Activated CD4-positive, CD25-positive, alpha-beta regulatory T cell treated with anti-CD3 and anti-CD28 coated beads, Interleukin-2, amount 50 U/mL, for 72 hours (primary cell): Measurements from ENCODE around the gene GDF2.

ENCODE experiments used
- DNase-seq: peaks from one replicate; pipeline ENCODE4 v3.0.0; 2021

The GDF2 gene

DNA sequence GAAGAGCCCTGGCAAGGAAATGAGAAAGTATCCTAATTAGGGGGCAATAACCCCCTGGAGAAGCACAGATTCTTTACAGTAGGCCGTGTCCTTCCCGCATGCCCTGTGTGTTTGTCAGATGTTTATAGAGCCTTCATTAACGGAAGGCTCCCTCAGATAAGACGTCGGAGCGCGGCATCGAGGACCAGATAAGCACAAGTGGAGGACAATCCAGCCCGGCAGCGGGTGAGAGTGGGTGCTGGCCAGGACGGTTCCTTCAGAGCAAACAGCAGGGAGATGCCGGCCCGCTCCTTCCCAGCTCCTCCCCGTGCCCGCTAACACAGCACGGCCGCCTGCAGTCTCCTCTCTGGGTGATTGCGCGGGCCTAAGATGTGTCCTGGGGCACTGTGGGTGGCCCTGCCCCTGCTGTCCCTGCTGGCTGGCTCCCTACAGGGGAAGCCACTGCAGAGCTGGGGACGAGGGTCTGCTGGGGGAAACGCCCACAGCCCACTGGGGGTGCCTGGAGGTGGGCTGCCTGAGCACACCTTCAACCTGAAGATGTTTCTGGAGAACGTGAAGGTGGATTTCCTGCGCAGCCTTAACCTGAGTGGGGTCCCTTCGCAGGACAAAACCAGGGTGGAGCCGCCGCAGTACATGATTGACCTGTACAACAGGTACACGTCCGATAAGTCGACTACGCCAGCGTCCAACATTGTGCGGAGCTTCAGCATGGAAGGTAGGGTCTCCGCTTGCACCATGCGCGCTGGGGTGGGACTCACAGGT, at the start of gene GDF2:
Gene GDF2 (plus strand): TSS at position 155 of the 762 bp plus-strand sequence. CDS start 215 bp downstream, at position 370.
- peak; percentile 21 for DNase-seq

DNA sequence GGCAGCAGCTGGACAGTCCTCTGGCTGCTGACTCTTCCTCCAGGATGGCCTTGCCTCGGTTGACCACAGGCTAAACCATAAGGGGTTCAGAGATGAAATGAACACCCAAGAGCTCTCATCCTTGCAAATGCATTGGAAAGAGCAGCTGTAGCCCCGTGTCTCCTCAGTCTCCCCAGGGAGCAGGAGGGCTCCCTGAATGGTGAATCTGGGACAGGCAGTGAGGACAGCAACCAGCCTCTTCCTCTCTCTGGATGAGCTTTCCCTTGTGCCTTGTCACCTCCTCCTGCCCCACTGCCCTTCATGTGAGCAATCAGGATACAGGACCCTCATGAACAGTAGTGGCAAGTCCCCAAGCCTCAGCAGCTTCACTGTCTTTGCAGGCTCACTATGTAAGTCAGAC, 46.2 kb upstream of the GDF2 start:
- no peak for DNase-seq

DNA sequence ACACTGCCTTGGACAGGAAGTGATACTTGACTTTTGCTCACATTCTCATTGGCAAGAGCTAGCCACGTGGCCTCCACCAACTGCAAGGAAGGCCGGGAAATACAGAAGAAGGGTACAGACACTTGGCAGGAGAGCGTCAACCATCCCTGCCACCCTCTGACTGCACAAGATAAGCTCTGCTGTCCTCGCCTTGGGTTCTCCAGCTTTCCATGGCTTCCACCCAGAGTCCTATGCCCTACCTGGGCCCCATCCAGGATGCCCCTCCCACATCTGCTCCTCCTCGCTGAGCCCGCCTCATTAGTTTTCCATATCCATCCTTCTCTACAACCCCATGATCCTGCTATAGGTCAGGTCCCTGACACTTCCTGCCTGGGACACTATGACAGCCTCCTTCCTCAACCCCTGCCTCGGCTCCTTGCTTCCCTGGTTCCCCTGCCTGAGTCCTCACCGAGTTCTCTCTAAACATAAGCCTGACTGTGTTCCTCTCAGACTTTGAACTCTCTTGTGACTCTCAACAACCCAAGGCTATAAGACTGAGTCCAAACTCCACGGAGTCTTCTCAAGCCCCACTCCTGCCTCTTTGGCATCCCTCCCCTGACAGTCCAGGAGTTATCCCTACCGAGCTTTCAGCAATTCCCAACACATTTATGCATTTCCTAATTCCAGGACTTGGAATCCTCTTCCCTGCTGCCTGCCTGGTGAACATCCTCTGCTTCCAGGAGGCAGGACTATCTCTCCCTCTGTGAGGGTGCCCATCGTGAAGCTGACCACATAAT, 45.5 kb upstream of the GDF2 start:
- no peak for DNase-seq

DNA sequence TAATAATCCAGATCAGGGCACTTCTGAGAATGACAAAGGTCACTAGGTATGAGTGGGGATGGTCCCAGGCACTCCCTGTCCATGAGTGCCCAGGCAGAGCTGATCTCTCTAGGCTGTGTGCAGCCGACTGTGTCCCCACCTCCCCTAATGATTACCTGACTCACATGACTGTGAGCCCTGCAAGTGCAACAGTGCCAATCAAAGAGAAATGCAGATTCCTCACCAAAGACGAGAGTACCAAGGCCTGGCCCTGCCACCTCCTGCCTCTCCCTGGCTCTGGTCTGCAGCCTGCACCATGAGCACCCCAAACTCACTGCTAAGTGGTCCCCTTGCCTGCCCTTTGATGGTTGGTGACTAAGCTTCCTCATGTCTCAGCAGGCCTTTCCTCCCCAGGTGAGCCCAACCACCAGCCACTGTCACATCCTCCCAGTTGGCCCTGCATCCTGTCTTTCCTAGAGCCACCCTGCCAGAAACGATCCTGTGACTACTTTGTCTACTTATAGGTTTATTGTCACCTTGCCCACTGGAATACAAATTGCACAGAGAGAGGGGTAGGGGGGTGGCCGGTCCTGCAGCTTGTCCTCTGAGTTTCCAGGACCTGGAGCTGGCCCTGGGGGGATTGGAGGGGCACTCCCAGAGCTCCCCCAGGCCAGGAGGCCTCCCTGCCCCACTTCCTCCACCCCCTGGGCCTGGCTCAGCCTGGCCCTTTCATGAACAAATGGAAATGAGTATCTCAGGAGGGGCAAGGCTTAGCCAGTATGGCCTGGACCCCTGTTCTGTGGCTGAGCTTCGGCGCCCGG, 44.7 kb upstream of the GDF2 start:
- DNase-seq, result no peak

- no peak for DNase-seq
These were observed 44.1 kb upstream of the GDF2 start for GRCh38 chr10:47278152-47278473.

DNA sequence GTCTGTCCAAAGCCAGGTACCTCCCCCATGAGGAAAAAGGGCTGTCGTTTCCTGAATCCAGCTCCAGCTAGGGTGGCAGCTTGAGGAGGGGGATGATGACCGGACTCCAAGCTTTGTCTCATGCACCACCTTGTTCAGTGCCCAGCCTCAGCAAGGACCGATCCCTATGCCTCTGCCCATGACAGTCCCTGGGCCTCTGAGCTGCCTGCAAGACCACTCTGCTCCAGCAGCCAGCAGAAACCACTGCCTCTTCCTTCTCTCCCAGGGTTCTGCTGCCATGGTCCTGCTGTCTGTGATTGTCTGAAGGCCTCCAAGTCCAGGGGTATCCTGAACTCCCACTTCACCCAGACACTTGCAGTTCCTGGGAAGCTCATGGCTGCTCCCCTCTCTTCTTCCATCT, 43.5 kb upstream of the GDF2 start:
- DNase-seq, result no peak

- no peak for DNase-seq
These were observed 43.0 kb upstream of the GDF2 start for GRCh38 chr10:47279276-47279675.

DNA sequence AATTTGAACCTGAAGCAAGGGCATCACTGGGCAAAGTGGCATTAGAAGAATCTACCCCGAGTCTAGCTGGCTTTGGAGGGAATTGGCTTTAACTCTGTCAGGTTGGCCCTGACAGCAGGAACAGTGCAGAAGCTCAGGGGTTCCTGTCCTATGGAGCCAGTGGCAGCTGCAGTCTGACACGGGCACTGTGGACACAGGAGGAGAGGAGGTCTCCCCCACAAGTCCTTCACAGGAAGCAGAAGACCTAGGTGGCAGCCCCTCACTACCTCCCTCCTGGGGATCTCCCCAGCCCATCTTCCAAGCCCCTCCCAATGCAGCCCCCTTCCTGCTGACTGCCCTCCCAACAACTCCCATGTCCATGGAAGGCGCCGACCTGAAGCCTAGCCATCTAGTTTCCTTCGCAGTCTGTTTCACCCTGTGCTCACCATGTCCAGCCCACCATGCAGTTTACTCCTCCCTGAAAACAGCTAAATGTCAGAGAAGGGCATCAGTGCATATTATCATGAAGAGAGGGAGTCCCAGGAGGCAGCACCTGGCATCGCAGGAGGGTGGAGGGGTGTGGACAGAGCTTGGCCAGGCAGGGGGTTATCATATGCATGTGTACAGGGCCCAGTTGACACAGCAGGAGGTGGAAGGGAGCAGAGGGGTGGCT, 40.1 kb upstream of the GDF2 start:
- no peak for DNase-seq

GRCh38 chr10:47282657-47283018, 39.6 kb upstream of the GDF2 start:
- no peak for DNase-seq

DNA sequence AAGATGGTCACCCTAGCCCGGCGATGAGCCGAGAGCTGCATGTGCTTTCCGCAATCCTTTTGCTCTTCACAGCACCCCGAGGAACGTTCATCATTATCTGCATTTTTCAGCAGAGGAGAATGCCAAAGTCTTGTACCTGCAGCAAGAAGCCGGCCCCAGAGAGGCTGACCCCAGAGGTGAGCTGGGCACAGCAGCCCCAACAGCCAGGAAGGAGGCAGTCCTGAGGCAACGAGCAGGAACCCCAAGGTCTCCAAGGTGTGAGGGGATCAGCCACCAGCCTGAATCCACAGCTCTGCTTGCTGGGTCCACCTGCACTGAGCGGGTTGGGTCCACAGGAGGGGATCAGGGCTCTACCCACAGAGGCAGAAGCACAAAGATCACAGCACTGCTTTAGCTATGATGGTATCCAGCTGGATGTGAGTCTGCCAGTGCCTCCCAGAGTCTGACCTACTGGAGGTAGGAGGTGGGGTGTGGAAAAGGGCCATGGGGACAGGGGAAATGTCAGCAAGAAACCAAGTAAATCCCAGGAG, 39.1 kb upstream of the GDF2 start:
- DNase-seq, result no peak

DNA sequence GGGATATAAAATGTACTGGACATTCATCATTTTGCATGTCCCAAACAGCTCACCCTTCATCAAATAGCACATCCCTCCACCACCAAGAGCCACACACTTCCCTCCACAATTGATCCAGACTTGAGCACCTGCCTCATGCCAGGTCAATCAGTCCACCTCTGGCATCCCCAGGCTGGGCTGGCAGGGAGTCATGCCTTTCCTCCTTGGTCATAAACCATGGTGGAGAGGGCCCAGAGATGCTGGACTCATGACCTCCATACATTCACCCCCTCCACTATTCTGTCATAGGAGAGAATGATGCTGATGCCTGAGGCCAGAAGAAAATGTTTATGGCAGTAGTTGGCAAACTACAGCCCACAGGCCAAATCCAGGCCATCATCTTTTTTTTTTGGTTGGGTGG, 38.4 kb upstream of the GDF2 start:
- no peak for DNase-seq

- no peak for DNase-seq
These were observed 36.7 kb upstream of the GDF2 start for GRCh38 chr10:47285381-47286115.

DNA sequence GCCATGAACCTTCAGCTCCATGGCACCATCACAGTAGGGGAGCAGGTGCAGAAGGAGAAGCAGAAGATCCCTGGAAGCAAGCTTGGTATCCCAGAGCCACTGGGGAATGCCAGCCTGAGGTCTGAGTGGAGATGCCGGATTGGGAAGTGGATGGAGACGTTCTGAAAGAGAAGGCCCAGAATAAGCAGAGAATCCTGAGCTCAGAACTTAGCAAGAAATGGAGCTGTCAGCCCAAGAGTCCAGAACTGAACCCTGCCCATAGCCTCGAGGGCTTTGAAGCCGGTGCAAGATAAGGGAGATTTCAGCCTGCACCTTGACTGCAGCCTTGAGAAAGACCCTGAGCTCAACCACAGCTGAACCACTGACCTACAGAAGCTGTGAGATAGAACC, 36.1 kb upstream of the GDF2 start:
- no peak for DNase-seq

- DNase-seq, result no peak
These were observed 35.5 kb upstream of the GDF2 start for GRCh38 chr10:47286591-47287315.

DNA sequence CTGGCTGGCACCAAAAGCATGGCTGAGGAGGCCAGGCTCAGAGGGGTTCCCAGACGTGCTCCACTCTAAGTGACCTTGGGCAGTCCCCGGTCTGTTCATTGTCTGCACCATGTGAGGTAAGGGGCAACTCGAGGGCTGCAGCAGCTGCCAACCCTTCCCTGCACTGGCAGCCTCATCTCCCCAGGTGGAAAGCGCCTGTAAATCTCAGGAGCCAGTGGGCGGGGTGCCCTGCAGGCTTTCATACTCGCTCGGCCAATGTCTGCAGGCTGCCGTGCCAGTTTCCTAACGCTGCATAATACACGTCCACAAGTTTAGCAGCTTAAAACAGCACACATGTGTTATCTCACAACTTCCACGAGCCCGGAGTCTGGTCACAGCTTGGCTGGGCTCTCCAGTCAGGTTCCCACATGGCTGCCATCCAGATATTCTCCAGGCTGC, 34.9 kb upstream of the GDF2 start:
- DNase-seq, result no peak

GRCh38 chr10:47287805-47288204, 34.4 kb upstream of the GDF2 start:
- DNase-seq, result no peak

GRCh38 chr10:47288236-47288635, 34.0 kb upstream of the GDF2 start:
- DNase-seq, result no peak

DNA sequence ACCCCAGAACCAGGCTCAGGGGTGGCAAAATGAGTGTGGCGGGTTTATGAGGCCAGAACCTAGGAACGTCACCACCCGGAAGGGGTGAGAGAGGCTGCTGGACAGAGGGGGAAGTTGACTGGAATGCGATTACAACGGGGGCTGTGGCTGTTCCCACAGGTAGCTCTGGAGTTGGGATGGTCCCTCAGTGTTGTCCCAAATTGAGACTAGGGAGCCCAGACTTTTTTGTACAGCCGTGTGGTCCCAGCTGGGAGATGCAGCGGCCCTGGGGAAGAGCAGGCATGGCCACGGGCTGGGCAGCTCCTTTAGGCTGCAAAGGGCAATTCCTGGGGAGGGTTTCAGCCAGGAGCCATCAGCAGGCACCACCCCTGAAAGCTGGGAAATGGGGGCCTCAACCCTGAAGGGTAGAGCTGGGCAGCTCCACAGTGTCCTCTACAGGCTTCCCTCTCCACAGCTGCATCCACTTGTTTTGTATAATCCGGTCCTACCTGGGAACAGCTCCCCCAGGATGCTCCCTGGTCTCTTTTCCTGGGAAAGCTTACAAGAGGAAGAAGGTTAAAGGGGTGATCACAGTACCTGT, 33.2 kb upstream of the GDF2 start:
- no peak for DNase-seq

- no peak for DNase-seq
These were observed 32.3 kb upstream of the GDF2 start for GRCh38 chr10:47289921-47290320.

DNA sequence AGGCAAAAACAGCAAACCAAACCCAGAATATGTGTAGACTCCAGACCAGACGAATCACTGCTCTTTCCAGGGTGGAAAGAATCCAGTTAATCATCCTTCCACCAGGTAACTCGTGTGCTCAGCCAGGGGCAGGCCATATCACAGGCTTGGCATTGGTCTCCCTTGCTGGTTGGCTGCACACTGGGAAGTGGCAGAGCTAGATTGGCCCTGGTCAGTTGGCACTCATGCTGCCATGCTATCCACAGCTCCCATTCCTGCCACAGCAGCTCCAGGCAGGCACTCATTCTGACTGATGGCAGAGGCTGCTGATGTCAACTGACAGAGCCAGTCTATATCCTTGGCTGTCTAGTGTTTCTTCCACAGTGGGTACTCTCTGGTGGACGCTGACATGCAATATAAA, 31.9 kb upstream of the GDF2 start:
- DNase-seq, result no peak

DNA sequence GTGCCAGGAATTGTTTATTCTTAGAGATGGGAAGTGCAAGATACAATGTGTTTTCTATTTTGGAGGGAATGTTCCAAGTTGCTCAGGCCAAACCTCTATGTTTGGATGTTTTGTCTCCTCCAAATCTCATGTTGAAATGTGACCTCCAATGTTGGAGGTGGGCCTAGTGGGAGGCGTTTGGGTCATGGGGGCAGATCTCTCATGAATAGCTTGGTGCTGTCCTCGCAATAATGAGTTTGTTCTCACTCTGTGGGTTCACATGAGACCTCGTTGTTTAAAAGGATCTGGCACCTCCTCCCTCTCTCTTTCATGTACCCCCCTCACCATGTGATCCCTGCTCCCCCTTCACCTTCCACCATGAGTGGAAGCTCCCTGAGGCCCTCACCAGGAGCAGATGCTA, 30.6 kb upstream of the GDF2 start:
- DNase-seq, result no peak
